Measurements from ENCODE around the gene GUCY1A2.
A peak's percentile ranks its signal among the peaks of the same experiment; 100 is the strongest.

Gene GUCY1A2

DNA sequence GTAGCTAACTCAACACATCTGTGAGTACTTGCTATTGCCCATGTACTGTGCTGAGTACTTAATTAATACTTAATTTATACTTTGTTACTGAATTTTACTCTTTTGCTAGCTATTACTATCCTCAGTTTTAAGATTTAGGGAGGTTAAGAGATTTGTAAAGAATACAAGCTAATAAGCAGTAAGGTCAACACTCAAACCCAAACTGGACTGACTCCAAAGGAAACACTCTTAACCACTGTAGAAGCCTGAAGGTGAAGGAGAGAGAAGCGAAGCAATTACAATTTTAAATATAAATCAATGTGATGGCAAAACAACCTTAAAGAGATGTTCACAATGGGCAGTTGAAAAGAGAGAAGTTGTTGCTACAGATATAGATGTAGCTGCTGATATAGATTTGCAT lies 204.5 kb downstream of the GUCY1A2 start:
- peaks cover 4% of the 10 kb centered on the region for H3K9me3 ChIP-seq (ENCODE audit: control insufficient read depth, low read length)
- H3K4ac ChIP-seq (ENCODE audit: low read depth in 1 of 2, low read length in 2 of 2) = no peak overlapping the region
- no peak overlapping the region for H3K4me3 ChIP-seq (ENCODE audit: insufficient read depth in 1 of 2, low read depth in 1 of 2, low read length in 2 of 2)
- DNase-seq = no peak
- no peak overlapping the region for H3K14ac ChIP-seq (ENCODE audit: low read length in 2 of 2)
- H2BK120ac ChIP-seq (ENCODE audit: low read depth, low read length) = no peak overlapping the region
- no peak overlapping the region for H4K91ac ChIP-seq (ENCODE audit: low read length)
- H2BK15ac ChIP-seq (ENCODE audit: low read depth, poor library complexity, severe bottlenecking) = no peak overlapping the region
- H3K4me2 ChIP-seq (ENCODE audit: low read length, poor library complexity, severe bottlenecking) = no peak overlapping the region
- H2AFZ ChIP-seq (ENCODE audit: low read depth, low read length) = no peak overlapping the region
- H3K4me1 ChIP-seq (ENCODE audit: control insufficient read depth, insufficient read depth, low read depth, low read length) = no peaks in the 10 kb centered on the region
- H3K18ac ChIP-seq (ENCODE audit: low read depth in 1 of 2, low read length in 2 of 2) = no peak overlapping the region
- no peaks in the 10 kb centered on the region for H3K79me1 ChIP-seq (replicated peaks; ENCODE audit: low read length, poor library complexity, severe bottlenecking)
- no peak overlapping the region for H2BK5ac ChIP-seq (ENCODE audit: low read depth, low read length, poor library complexity, severe bottlenecking)
- no peak overlapping the region for H2AK5ac ChIP-seq (ENCODE audit: low read length, severe bottlenecking)
- H4K8ac ChIP-seq (ENCODE audit: low read length) = no peak overlapping the region
- no peak overlapping the region for H3K27ac ChIP-seq (ENCODE audit: low read length, poor library complexity, severe bottlenecking)
- no peak overlapping the region for H3K9ac ChIP-seq (ENCODE audit: low read length)
- no peak overlapping the region for H2BK12ac ChIP-seq (ENCODE audit: low read length in 2 of 2)
- H3K36me3 ChIP-seq (ENCODE audit: control insufficient read depth in 1 of 2, insufficient read depth in 2 of 2, low read depth in 1 of 2, low read length in 2 of 2) = no peaks in the 10 kb centered on the region
- no peaks in the 10 kb centered on the region for H3K27me3 ChIP-seq (ENCODE audit: control insufficient read depth in 1 of 2, insufficient read depth in 1 of 2, low read length in 2 of 2)
- no peak overlapping the region for H3K23ac ChIP-seq (ENCODE audit: low read length in 2 of 2)
- WGBS = no CpG with 5 or more reads among the region's 1 CpG

- H3K79me1 ChIP-seq (replicated peaks; ENCODE audit: low read length, poor library complexity, severe bottlenecking) = no peaks in the 10 kb centered on the region
- no peak overlapping the region for H3K18ac ChIP-seq (ENCODE audit: low read depth in 1 of 2, low read length in 2 of 2)
- no peaks in the 10 kb centered on the region for H3K27me3 ChIP-seq (ENCODE audit: control insufficient read depth in 1 of 2, insufficient read depth in 1 of 2, low read length in 2 of 2)
- H4K91ac ChIP-seq (ENCODE audit: low read length) = no peak overlapping the region
- H2BK120ac ChIP-seq (ENCODE audit: low read depth, low read length) = no peak overlapping the region
- H3K27ac ChIP-seq (ENCODE audit: low read length, poor library complexity, severe bottlenecking) = no peak overlapping the region
- no peak overlapping the region for H2BK12ac ChIP-seq (ENCODE audit: low read length in 2 of 2)
- peaks cover 5% of the 10 kb centered on the region for H3K9me3 ChIP-seq (ENCODE audit: control insufficient read depth, low read length)
- no peak overlapping the region for H3K4me3 ChIP-seq (ENCODE audit: insufficient read depth in 1 of 2, low read depth in 1 of 2, low read length in 2 of 2)
- no peak overlapping the region for H2AFZ ChIP-seq (ENCODE audit: low read depth, low read length)
- H2BK5ac ChIP-seq (ENCODE audit: low read depth, low read length, poor library complexity, severe bottlenecking) = no peak overlapping the region
- no peak overlapping the region for H2AK5ac ChIP-seq (ENCODE audit: low read length, severe bottlenecking)
- H3K14ac ChIP-seq (ENCODE audit: low read length in 2 of 2) = no peak overlapping the region
- H3K36me3 ChIP-seq (ENCODE audit: control insufficient read depth in 1 of 2, insufficient read depth in 2 of 2, low read depth in 1 of 2, low read length in 2 of 2) = no peaks in the 10 kb centered on the region
- no peak overlapping the region for H3K4me2 ChIP-seq (ENCODE audit: low read length, poor library complexity, severe bottlenecking)
- no peaks in the 10 kb centered on the region for H3K4me1 ChIP-seq (ENCODE audit: control insufficient read depth, insufficient read depth, low read depth, low read length)
- H3K23ac ChIP-seq (ENCODE audit: low read length in 2 of 2) = no peak overlapping the region
- H3K9ac ChIP-seq (ENCODE audit: low read length) = no peak overlapping the region
- H2BK15ac ChIP-seq (ENCODE audit: low read depth, poor library complexity, severe bottlenecking) = no peak overlapping the region
- H4K8ac ChIP-seq (ENCODE audit: low read length) = no peak overlapping the region
- H3K4ac ChIP-seq (ENCODE audit: low read depth in 1 of 2, low read length in 2 of 2) = no peak overlapping the region
- peak; percentile 36 for DNase-seq
These were observed 224.2 kb downstream of the GUCY1A2 start for GRCh38 chr11:106794058-106794457.

GRCh38 chr11:106789406-106789805 lies 228.9 kb downstream of the GUCY1A2 start:
- no peak overlapping the region for H3K4me3 ChIP-seq (ENCODE audit: insufficient read depth in 1 of 2, low read depth in 1 of 2, low read length in 2 of 2)
- H2AFZ ChIP-seq (ENCODE audit: low read depth, low read length) = no peak overlapping the region
- no peak overlapping the region for H2AK5ac ChIP-seq (ENCODE audit: low read length, severe bottlenecking)
- no peak overlapping the region for H3K4me2 ChIP-seq (ENCODE audit: low read length, poor library complexity, severe bottlenecking)
- H3K27ac ChIP-seq (ENCODE audit: low read length, poor library complexity, severe bottlenecking) = no peak overlapping the region
- no peaks in the 10 kb centered on the region for H3K79me1 ChIP-seq (replicated peaks; ENCODE audit: low read length, poor library complexity, severe bottlenecking)
- no peak overlapping the region for H3K23ac ChIP-seq (ENCODE audit: low read length in 2 of 2)
- H3K18ac ChIP-seq (ENCODE audit: low read depth in 1 of 2, low read length in 2 of 2) = no peak overlapping the region
- H3K4me1 ChIP-seq (ENCODE audit: control insufficient read depth, insufficient read depth, low read depth, low read length) = no peaks in the 10 kb centered on the region
- H2BK5ac ChIP-seq (ENCODE audit: low read depth, low read length, poor library complexity, severe bottlenecking) = no peak overlapping the region
- peak overlapping the region; percentile 23 for H2BK15ac ChIP-seq (ENCODE audit: low read depth, poor library complexity, severe bottlenecking)
- DNase-seq = no peak
- no peaks in the 10 kb centered on the region for H3K27me3 ChIP-seq (ENCODE audit: control insufficient read depth in 1 of 2, insufficient read depth in 1 of 2, low read length in 2 of 2)
- no peak overlapping the region for H3K9ac ChIP-seq (ENCODE audit: low read length)
- no peak overlapping the region for H4K91ac ChIP-seq (ENCODE audit: low read length)
- peaks cover 6% of the 10 kb centered on the region for H3K9me3 ChIP-seq (ENCODE audit: control insufficient read depth, low read length)
- no peak overlapping the region for H4K8ac ChIP-seq (ENCODE audit: low read length)
- no peak overlapping the region for H2BK12ac ChIP-seq (ENCODE audit: low read length in 2 of 2)
- H3K14ac ChIP-seq (ENCODE audit: low read length in 2 of 2) = no peak overlapping the region
- 87% methylated on average over 3 of the region's 3 CpGs for WGBS
- H2BK120ac ChIP-seq (ENCODE audit: low read depth, low read length) = no peak overlapping the region
- H3K4ac ChIP-seq (ENCODE audit: low read depth in 1 of 2, low read length in 2 of 2) = no peak overlapping the region
- H3K36me3 ChIP-seq (ENCODE audit: control insufficient read depth in 1 of 2, insufficient read depth in 2 of 2, low read depth in 1 of 2, low read length in 2 of 2) = no peaks in the 10 kb centered on the region

DNA sequence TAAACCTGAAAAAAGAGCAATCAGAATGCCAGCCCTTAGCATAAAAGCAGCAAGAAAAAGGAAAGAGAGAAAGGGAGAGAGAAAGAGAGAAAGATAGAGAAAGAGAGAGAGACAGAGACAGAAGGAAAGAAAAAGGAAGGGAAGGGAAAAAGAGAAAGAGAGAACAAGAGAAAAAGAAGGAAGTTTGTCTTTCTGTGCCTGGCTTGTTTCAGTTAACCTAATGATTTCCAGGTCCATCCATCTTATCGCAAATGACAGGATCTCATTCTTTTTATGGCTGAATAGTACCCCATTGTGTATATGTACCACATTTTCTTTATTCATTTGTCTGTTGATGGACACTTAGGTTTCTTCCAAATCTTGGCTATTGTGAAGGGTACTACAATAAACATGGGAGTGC lies 230.8 kb downstream of the GUCY1A2 start:
- Histone ChIP-seq H4K8ac (ENCODE audit: low read length) (no peak overlapping the region), H2BK12ac (ENCODE audit: low read length in 2 of 2) (no peak overlapping the region), H2BK5ac (ENCODE audit: low read depth, low read length, poor library complexity, severe bottlenecking) (no peak overlapping the region), H3K36me3 (ENCODE audit: control insufficient read depth in 1 of 2, insufficient read depth in 2 of 2, low read depth in 1 of 2, low read length in 2 of 2) (no peaks in the 10 kb centered on the region), H3K4me2 (ENCODE audit: low read length, poor library complexity, severe bottlenecking) (no peak overlapping the region), H2AFZ (ENCODE audit: low read depth, low read length) (no peak overlapping the region), H3K18ac (ENCODE audit: low read depth in 1 of 2, low read length in 2 of 2) (no peak overlapping the region), H3K4me3 (ENCODE audit: insufficient read depth in 1 of 2, low read depth in 1 of 2, low read length in 2 of 2) (no peak overlapping the region), H4K91ac (ENCODE audit: low read length) (no peak overlapping the region), H3K27ac (ENCODE audit: low read length, poor library complexity, severe bottlenecking) (no peak overlapping the region), H3K79me1 (replicated peaks; ENCODE audit: low read length, poor library complexity, severe bottlenecking) (no peaks in the 10 kb centered on the region), H3K9ac (ENCODE audit: low read length) (no peak overlapping the region), H3K23ac (ENCODE audit: low read length in 2 of 2) (no peak overlapping the region), H2BK15ac (ENCODE audit: low read depth, poor library complexity, severe bottlenecking) (no peak overlapping the region), H2AK5ac (ENCODE audit: low read length, severe bottlenecking) (no peak overlapping the region), H2BK120ac (ENCODE audit: low read depth, low read length) (no peak overlapping the region), H3K14ac (ENCODE audit: low read length in 2 of 2) (no peak overlapping the region), H3K9me3 (ENCODE audit: control insufficient read depth, low read length) (peaks cover 6% of the 10 kb centered on the region), H3K4me1 (ENCODE audit: control insufficient read depth, insufficient read depth, low read depth, low read length) (no peaks in the 10 kb centered on the region), H3K4ac (ENCODE audit: low read depth in 1 of 2, low read length in 2 of 2) (no peak overlapping the region), H3K27me3 (ENCODE audit: control insufficient read depth in 1 of 2, insufficient read depth in 1 of 2, low read length in 2 of 2) (peaks cover 0 to 5% of the 10 kb centered on the region in 2 experiments)
- no peak for DNase-seq
- WGBS = no CpG with 5 or more reads among the region's 1 CpG
